VCaP (cell line): ENCODE data around the gene RAB44.

Source experiments
- H3K27ac ChIP-seq: fragments of 450-650 bp; 2 replicates; pipeline ENCODE4 v1.5.1; 2017
- CTCF ChIP-seq: fragments of 450-650 bp; conservative IDR thresholded peaks from 2 replicates; pipeline ENCODE4 v1.5.1; 2017; ENCODE audit warnings: mild to moderate bottlenecking, moderate library complexity

Gene RAB44

GRCh38 chr6:36744304-36744673, 46.7 kb downstream of the RAB44 start:
- no peak overlapping the region for H3K27ac ChIP-seq
- no peak for TF ChIP-seq CTCF

GRCh38 chr6:36745283-36745682, 47.7 kb downstream of the RAB44 start:
- H3K27ac ChIP-seq = no peak overlapping the region
- no peak for TF ChIP-seq CTCF

GRCh38 chr6:36745836-36746235, 48.2 kb downstream of the RAB44 start:
- H3K27ac ChIP-seq = no peak overlapping the region
- TF ChIP-seq CTCF = no peak

- TF ChIP-seq CTCF = no peak
- H3K27ac ChIP-seq = no peak overlapping the region
These were observed 48.6 kb downstream of the RAB44 start for GRCh38 chr6:36746251-36746650.

GRCh38 chr6:36749829-36750489, 52.3 kb downstream of the RAB44 start:
- TF ChIP-seq CTCF = no peak
- H3K27ac ChIP-seq = no peak overlapping the region

GRCh38 chr6:36751091-36751490, 53.5 kb downstream of the RAB44 start:
- no peak overlapping the region for H3K27ac ChIP-seq
- TF ChIP-seq CTCF = no peak

GRCh38 chr6:36751833-36752186, 54.2 kb downstream of the RAB44 start:
- H3K27ac ChIP-seq = peak overlapping the region; percentile 34; the same call in 1 of the 2 replicates
- TF ChIP-seq CTCF = no peak
